ENCODE measurements around the gene TPSD1.
"Not testable (repeated sequence)": the region's sequence is repeated elsewhere in the genome, so short reads cannot be mapped to it uniquely, and the experiment has no call there.

- not testable (repeated sequence) for TF ChIP-seq CTCF (IDR thresholded peaks at IDR 0.05); ZFX (IDR thresholded peaks at IDR 0.05; ENCODE audit: borderline replicate concordance)
Observed at GRCh38 chr16:1255276-1256122, at the start of gene TPSD1.

All from 22Rv1 (cell line).